ENCODE results near the gene WDR37.

Gene WDR37

GRCh38 chr10:1130995-1131790 is 75.0 kb downstream of the WDR37 start:
- DNase-seq: no peak

- DNase-seq: no peak
These were observed 76.4 kb downstream of the WDR37 start for GRCh38 chr10:1132584-1132983.

DNA sequence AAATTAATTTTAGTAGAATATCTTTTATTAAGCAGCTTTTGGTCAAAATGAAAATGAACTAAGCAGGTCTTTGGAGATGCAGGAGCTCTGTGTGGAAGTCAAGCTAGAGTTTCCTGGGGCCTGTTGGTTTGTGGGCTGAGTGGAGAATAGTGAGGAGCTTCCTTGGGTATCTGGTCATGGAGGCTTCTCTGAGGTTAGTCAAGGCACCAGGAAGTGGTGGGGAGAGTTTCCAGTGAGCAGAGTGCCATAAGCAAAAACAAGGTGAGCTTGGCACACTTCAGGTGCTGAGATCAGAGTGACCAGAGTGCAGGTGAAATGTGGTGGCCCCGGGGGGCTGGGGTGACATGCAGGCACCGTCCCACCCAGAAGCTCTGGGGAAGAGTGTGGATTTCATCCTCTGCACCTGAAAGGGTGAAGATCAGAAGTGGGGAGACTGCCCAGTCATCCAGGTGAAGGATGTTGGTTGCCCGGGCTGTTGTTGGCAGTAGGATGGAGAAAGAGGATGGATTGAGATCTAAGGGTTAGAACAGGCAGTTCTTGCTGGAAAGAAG is 77.4 kb downstream of the WDR37 start:
- DNase-seq: no peak

- no peak for DNase-seq
These were observed 78.0 kb downstream of the WDR37 start for GRCh38 chr10:1134156-1134555.

DNA sequence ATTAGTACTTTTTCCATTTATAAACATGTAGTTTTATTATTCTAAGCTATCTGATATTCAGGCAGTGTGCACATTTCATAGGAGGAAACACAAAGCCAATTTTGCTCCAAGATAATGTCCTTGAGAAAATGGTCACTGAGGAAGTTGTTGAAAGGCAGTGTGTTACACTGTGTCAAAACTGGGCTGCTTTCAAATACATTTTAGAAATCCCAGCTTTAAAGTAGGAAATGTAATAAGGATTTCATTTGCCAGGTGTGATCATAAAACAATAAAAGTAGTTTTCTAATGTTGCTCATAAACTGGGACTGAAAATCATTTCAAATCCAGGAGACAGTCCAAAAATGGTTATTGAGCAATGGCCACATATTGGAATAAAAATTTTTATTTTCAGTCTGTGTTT is 80.1 kb downstream of the WDR37 start:
- no peak for DNase-seq

DNA sequence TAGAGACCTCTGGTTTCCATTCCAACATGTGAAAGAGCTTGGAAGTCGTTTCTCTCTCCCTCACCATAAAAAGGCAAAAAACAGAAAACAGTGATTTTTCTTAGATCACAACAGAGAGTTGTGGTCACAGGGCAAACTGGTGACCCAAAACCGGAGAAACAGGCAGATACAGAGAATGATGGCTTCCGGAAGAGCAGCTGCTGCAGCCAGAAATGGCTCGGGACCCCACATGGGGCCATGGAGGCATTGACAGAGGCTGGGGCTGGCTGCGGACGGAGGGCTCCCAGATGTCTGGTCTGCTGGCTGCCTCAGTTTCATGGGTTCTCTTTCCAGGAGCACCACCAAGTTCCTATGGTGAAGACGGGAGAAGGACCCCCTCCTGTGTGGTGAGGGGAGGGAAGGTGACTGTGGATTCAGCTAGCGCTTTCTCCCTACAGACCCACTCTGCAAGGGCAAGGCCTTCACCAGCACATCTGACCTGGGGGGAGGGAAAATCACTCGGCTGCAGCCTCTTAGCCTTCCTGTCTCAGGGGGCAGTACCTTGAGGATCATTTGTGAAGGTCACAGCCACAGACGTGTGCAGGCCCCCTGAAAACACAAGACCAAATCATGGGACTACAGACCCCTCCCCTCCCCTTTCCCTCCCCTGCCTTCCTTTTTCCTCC is 81.4 kb downstream of the WDR37 start:
- DNase-seq: no peak

GRCh38 chr10:1138529-1138928 is 82.3 kb downstream of the WDR37 start:
- DNase-seq: no peak

GRCh38 chr10:1141261-1141660 is 85.1 kb downstream of the WDR37 start:
- no peak for DNase-seq

DNA sequence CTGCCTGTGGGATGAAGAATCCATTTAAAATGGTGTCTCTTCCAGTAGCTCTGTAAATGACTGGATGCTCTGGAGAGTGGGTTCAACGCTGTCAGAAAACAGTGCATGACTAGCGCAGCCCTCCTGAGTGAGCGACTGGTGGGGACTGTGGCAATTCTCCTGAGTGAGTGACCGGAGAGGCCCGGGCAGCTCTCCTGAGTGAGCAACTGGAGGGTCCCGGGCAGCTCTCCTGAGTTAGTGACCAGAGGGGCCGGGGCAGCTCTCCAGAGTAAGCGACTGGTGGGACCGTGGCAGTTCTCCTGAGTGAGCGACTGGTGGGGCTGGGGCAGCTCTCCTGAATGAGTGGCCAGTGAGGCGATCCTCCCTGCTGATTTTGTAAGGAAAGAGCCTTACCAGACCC is 85.5 kb downstream of the WDR37 start:
- no peak for DNase-seq

GRCh38 chr10:1142596-1142995 is 86.4 kb downstream of the WDR37 start:
- no peak for DNase-seq

DNA sequence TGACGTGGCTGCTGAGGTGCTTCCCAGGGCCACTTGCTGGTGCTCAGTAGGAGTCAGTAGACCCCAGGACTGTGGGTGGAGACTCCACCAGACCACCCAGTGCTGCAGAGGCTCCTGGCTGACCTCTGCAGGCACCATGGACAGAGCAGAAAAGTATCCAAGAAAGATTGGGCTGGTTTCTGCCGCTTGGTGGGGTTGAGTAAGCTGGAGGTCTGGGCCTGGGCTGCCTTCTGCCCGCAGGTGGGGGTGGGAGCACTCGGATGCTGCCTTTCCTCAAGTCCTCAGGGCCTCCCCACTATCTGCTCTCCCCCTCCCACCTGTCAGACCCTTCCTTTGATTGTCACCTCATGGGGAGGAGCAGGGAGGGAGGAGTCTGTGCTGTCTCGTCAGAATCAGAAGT is 91.6 kb downstream of the WDR37 start:
- DNase-seq: no peak

- no peak for DNase-seq
These were observed 92.8 kb downstream of the WDR37 start for GRCh38 chr10:1148855-1149605.

- no peak for DNase-seq
These were observed 93.8 kb downstream of the WDR37 start for GRCh38 chr10:1149793-1150637.

- no peak for DNase-seq
These were observed 94.4 kb downstream of the WDR37 start for GRCh38 chr10:1150638-1150955.

DNA sequence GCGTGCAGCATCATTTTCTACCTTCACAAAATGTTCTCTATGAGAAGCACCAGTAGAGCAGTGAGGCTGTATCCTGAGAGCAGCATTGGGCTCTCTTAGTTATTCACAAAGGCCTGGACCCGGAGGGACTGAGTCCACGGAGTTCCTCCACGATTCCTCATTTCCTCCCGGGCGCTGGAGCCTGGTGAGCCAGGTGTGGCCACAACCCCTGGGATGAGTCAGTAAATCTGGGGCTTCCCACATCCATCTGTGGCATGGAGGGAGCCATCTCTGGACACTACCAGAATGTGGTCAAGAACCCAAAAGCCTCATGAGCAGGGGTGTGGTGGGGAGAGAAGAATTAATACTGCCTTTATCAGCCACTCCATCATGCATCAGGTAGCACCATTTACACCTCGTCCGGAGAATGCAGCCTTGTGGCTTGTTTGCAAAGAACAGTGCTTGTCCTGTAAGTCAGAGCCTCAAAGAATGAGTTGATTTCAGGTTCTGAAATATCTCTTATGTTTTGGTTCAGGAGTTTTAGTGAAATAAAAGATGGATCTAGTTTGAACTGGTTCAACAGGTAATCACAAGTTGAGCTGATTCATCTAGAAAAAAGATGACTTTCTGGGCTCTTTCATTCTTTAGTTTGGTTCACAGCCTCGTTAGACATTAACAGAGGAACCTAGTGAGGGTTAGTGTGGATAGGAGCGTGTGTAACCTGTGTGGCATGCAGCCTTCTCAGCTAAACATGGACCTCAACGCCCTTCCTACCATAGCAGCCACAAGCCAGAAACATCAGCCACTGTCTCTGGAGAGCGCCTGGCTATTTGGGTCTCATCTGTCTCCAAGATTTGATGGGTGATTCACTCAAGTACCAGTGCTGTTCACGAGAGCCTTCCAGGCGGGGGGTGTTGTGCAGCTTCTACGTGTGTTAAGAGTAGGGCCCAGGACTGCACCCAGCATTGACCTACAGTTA is 95.2 kb downstream of the WDR37 start:
- no peak for DNase-seq

- no peak for DNase-seq
These were observed 96.4 kb downstream of the WDR37 start for GRCh38 chr10:1152386-1153250.

DNA sequence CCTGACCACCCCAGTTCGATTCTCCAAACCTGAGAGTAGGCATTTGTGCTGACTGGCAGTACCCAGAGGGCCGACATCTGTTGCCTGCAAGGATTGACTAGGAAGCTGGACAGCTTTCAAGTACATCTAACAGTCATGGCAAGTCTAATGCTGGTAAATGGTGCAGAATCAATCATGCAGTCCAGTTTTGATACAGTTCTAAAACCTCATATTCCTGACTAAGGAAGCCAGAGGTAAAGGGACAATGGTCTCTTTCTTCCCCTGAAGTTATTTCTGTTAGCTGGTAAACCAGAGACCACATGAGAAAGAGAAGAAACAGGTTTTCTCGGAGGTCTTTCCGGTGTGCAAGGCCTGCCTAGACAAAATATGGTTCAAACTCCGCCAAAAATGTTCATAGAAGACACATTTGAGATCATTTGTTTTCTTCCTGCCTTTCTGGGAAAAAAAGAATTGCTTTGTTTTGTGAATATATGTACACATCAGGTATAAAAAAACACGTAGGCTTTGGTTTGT is 97.1 kb downstream of the WDR37 start:
- DNase-seq: no peak

DNA sequence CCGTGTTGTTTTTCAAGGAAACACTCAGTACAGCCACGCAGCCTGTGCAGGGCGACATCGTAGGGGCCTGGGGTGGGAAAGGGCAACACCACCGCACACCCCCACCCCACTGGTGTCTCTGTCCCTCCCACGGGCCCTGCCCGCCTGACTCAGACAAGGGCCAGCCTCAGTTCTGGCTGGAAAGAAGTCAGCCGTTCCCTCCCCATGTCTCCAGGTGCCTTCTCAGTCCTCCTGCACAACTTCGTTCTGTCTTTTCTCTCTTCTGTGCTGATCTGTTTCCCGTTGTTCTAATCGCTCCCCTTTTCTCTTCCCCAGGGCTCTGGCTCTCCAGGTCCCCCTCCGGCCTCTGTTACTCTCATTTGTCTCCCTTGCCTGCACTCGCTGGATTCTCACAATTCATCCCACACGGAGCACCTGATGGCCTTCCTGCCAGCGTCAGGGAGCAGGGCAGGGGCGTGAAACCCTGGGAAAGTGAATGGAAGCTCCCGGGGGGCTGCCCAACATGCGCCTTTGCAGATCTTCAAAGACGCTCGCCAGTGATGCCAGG is 97.7 kb downstream of the WDR37 start:
- DNase-seq: no peak

DNA sequence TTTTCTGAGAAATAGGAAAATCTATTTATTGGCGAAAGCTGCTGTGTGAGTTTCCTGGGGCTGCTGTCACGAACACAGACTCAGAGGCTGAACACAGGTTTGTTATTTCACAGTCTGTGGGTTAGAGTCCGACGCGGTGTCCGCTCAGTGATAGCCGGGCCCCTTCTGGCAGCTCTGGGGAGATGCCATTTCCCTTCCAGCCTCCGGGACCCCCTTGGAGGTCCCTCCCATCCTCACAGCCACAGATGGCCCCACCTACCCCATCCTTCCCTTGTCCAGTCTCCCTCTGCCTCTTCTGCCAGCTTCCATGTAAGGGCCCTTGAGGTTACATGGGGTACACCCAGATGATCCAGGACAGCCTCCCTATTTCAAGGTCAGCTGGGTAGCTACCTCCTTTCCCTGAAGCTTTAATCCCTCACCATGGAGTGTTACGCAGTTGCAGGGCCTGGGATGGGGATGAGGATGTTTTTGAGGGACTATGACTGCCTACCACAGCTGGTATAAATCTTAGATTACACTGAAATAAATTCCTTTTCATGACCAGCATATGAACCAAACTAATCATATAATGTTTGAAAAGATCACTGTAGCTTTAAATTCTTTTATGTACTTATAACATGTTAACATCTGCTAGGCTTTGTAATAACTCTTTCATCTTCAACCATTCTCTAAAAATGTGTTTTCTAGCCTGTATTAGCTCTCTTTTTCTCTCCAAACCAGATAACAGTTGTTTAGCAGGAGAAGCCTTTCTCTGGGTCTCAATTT is 98.5 kb downstream of the WDR37 start:
- DNase-seq: no peak

Data from DMS79 (cell line).